SJSA1 (cell line): ENCODE measurements around the gene HBG1. TPM values are rescaled to one million over a fixed set of nuclear protein-coding genes. Genes with fewer than 3 reads are reported as not detected.
"Not testable (repeated sequence)": the region's sequence is repeated elsewhere in the genome, so short reads cannot be mapped to it uniquely, and the experiment has no call there.

Source experiments
- DNase-seq, 2 experiments: peaks; one replicate each; pipeline ENCODE4 v3.0.0-alpha.2; 2015 to 2020; ENCODE audit warnings: low spot score in 2 of 2, low read depth in 1 of 2
- H3K27ac ChIP-seq: fragments of 250-450 bp; sonication (Bioruptor Pico); 2 replicates; pipeline ENCODE4 v1.5.1; 2020; ENCODE audit warnings: mild to moderate bottlenecking, moderate library complexity
- H3K27me3 ChIP-seq: fragments of 250-450 bp; sonication (Bioruptor Pico); replicated peaks from 2 replicates; pipeline ENCODE4 v1.5.1; 2020; ENCODE audit warnings: mild to moderate bottlenecking, moderate library complexity
- H3K36me3 ChIP-seq: fragments of 250-450 bp; sonication (Bioruptor Pico); 2 replicates; pipeline ENCODE4 v1.5.1; 2020; ENCODE audit warnings: mild to moderate bottlenecking
- H3K4me1 ChIP-seq: fragments of 250-450 bp; sonication (Bioruptor Pico); replicated peaks from 2 replicates; pipeline ENCODE4 v1.6.1; 2021; ENCODE audit warnings: mild to moderate bottlenecking
- H3K4me3 ChIP-seq: fragments of 250-450 bp; sonication (Bioruptor Pico); 2 replicates; pipeline ENCODE4 v1.5.1; 2020; ENCODE audit warnings: mild to moderate bottlenecking
- H3K9me3 ChIP-seq: fragments of 250-450 bp; sonication (Bioruptor Pico); replicated peaks from 2 replicates; pipeline ENCODE4 v1.5.1; 2020; ENCODE audit warnings: mild to moderate bottlenecking
- total RNA-seq: library from RNA; depleted of rRNA; stranded (reverse); fragments of >200 nt; shearing (Covaris generic); gene quantifications from 2 replicates; pipeline ENCODE4 v1.2.3, GENCODE V29; 2014; rRNA removed

The HBG1 gene
- total RNA-seq = not detected in 2 replicates

- DNase-seq, H3K4me1 ChIP-seq, H3K36me3 ChIP-seq, H3K4me3 ChIP-seq, H3K9me3 ChIP-seq, H3K27ac ChIP-seq: not testable (repeated sequence)
- peaks cover 27% of the 10 kb centered on the region for H3K27me3 ChIP-seq
Measured at GRCh38 chr11:5249807-5250396, at the start of gene HBG1. HBG1 (minus strand) TSS chr11:5249857; CDS start chr11:5249804, 53 bp downstream.

- peaks cover 9% of the 10 kb centered on the region for H3K27me3 ChIP-seq
- no peak for DNase-seq
- H3K36me3 ChIP-seq = no peaks in the 10 kb centered on the region
- no peak overlapping the region for H3K27ac ChIP-seq
- no peak overlapping the region for H3K4me3 ChIP-seq
- no peaks in the 10 kb centered on the region for H3K4me1 ChIP-seq
- H3K9me3 ChIP-seq = no peaks in the 10 kb centered on the region
Measured at GRCh38 chr11:5298451-5298850, 48.8 kb upstream of the HBG1 start.

GRCh38 chr11:5297721-5298323, 48.2 kb upstream of the HBG1 start:
- Histone ChIP-seq H3K4me1 (no peaks in the 10 kb centered on the region), H3K27ac (no peak overlapping the region), H3K27me3 (peaks cover 9% of the 10 kb centered on the region), H3K9me3 (no peaks in the 10 kb centered on the region), H3K36me3 (no peaks in the 10 kb centered on the region), H3K4me3 (no peak overlapping the region)
- DNase-seq = no peak

- H3K9me3 ChIP-seq, H3K36me3 ChIP-seq, H3K4me3 ChIP-seq, H3K27me3 ChIP-seq, DNase-seq, H3K27ac ChIP-seq, H3K4me1 ChIP-seq: not testable (repeated sequence)
Measured at GRCh38 chr11:5294342-5294995, 44.8 kb upstream of the HBG1 start.

- H3K4me1 ChIP-seq = peaks cover 19% of the 10 kb centered on the region
- no peak overlapping the region for H3K27ac ChIP-seq
- H3K9me3 ChIP-seq = no peaks in the 10 kb centered on the region
- no peak overlapping the region for H3K4me3 ChIP-seq
- no peaks in the 10 kb centered on the region for H3K36me3 ChIP-seq
- peaks cover 9% of the 10 kb centered on the region for H3K27me3 ChIP-seq
- no peak for DNase-seq
Measured at GRCh38 chr11:5293028-5293427, 43.4 kb upstream of the HBG1 start.

- Histone ChIP-seq H3K4me1 (peaks cover 19% of the 10 kb centered on the region), H3K4me3 (no peak overlapping the region), H3K36me3 (no peaks in the 10 kb centered on the region), H3K27ac (no peak overlapping the region), H3K9me3 (no peaks in the 10 kb centered on the region), H3K27me3 (no peaks in the 10 kb centered on the region)
- peak in 1 of 2 experiments; percentile 25 for DNase-seq
Measured at GRCh38 chr11:5291207-5291838, 41.7 kb upstream of the HBG1 start.

- H3K4me3 ChIP-seq = no peak overlapping the region
- DNase-seq = no peak
- no peaks in the 10 kb centered on the region for H3K36me3 ChIP-seq
- peaks cover 19% of the 10 kb centered on the region for H3K4me1 ChIP-seq
- H3K9me3 ChIP-seq = no peaks in the 10 kb centered on the region
- no peaks in the 10 kb centered on the region for H3K27me3 ChIP-seq
- no peak overlapping the region for H3K27ac ChIP-seq
Measured at GRCh38 chr11:5290106-5290505, 40.4 kb upstream of the HBG1 start.

GRCh38 chr11:5289696-5290095, 40.0 kb upstream of the HBG1 start:
- H3K9me3 ChIP-seq = no peaks in the 10 kb centered on the region
- DNase-seq = no peak
- H3K27ac ChIP-seq = no peak overlapping the region

GRCh38 chr11:5288906-5289550, 39.4 kb upstream of the HBG1 start:
- no peaks in the 10 kb centered on the region for H3K36me3 ChIP-seq
- no peak overlapping the region for H3K27ac ChIP-seq
- no peak overlapping the region for H3K4me3 ChIP-seq
- H3K9me3 ChIP-seq = no peaks in the 10 kb centered on the region
- H3K4me1 ChIP-seq = peaks cover 19% of the 10 kb centered on the region
- no peak for DNase-seq
- H3K27me3 ChIP-seq = no peaks in the 10 kb centered on the region

More at GRCh38 chr11:5289696-5290095, 40.0 kb upstream of the HBG1 start:
- Histone ChIP-seq H3K4me3 (no peak overlapping the region), H3K27me3 (no peaks in the 10 kb centered on the region), H3K4me1 (peaks cover 19% of the 10 kb centered on the region), H3K36me3 (no peaks in the 10 kb centered on the region)

GRCh38 chr11:5288108-5288905, 38.6 kb upstream of the HBG1 start:
- no peaks in the 10 kb centered on the region for H3K27me3 ChIP-seq
- peaks cover 19% of the 10 kb centered on the region for H3K4me1 ChIP-seq
- no peaks in the 10 kb centered on the region for H3K36me3 ChIP-seq
- H3K27ac ChIP-seq = no peak overlapping the region
- H3K4me3 ChIP-seq = no peak overlapping the region
- no peaks in the 10 kb centered on the region for H3K9me3 ChIP-seq
- peak; percentile 19 to 62 for DNase-seq

GRCh38 chr11:5286901-5287300, 37.2 kb upstream of the HBG1 start:
- Histone ChIP-seq H3K9me3 (no peaks in the 10 kb centered on the region), H3K27ac (no peak overlapping the region), H3K4me1 (peaks cover 19% of the 10 kb centered on the region), H3K4me3 (no peak overlapping the region), H3K36me3 (no peaks in the 10 kb centered on the region), H3K27me3 (no peaks in the 10 kb centered on the region)
- no peak for DNase-seq

- Histone ChIP-seq H3K4me1 (peaks cover 19% of the 10 kb centered on the region), H3K27ac (no peak overlapping the region)
Measured at GRCh38 chr11:5286351-5286750, 36.7 kb upstream of the HBG1 start.

GRCh38 chr11:5285703-5286340, 36.2 kb upstream of the HBG1 start:
- no peak for DNase-seq
- Histone ChIP-seq H3K27ac (no peak overlapping the region), H3K9me3 (no peaks in the 10 kb centered on the region), H3K36me3 (no peaks in the 10 kb centered on the region), H3K4me1 (peaks cover 21% of the 10 kb centered on the region), H3K27me3 (no peaks in the 10 kb centered on the region), H3K4me3 (no peak overlapping the region)

More at GRCh38 chr11:5286351-5286750, 36.7 kb upstream of the HBG1 start:
- DNase-seq = no peak
- no peaks in the 10 kb centered on the region for H3K36me3 ChIP-seq
- no peak overlapping the region for H3K4me3 ChIP-seq
- H3K9me3 ChIP-seq = no peaks in the 10 kb centered on the region
- H3K27me3 ChIP-seq = no peaks in the 10 kb centered on the region
